IPS-18a (cell line): ENCODE results near the gene DCAF6.
"Not testable (repeated sequence)": the region's sequence is repeated elsewhere in the genome, so short reads cannot be mapped to it uniquely, and the experiment has no call there.

Experiments
- H3K27ac ChIP-seq: one replicate; pipeline ENCODE4 v1.5.1; 2013; ENCODE audit warnings: low read length
- H3K27me3 ChIP-seq: one replicate; pipeline ENCODE4 v1.6.1; 2013; ENCODE audit warnings: mild to moderate bottlenecking, low read length; ENCODE audit not compliant: control insufficient read depth, insufficient read depth
- H3K36me3 ChIP-seq: one replicate; pipeline ENCODE4 v1.6.1; 2013; ENCODE audit warnings: low read depth, low read length; ENCODE audit not compliant: control insufficient read depth
- H3K4me1 ChIP-seq: one replicate; pipeline ENCODE4 v1.6.1; 2013; ENCODE audit warnings: low read depth, low read length; ENCODE audit not compliant: control insufficient read depth
- H3K4me3 ChIP-seq: one replicate; pipeline ENCODE4 v1.5.1; 2013; ENCODE audit warnings: low read length
- H3K9ac ChIP-seq: one replicate; pipeline ENCODE4 v1.6.1; 2013; ENCODE audit warnings: mild to moderate bottlenecking, low read length, moderate library complexity
- H3K9me3 ChIP-seq: one replicate; pipeline ENCODE4 v1.6.1; 2013; ENCODE audit warnings: low read depth, low read length; ENCODE audit not compliant: control insufficient read depth

The DCAF6 gene

DNA sequence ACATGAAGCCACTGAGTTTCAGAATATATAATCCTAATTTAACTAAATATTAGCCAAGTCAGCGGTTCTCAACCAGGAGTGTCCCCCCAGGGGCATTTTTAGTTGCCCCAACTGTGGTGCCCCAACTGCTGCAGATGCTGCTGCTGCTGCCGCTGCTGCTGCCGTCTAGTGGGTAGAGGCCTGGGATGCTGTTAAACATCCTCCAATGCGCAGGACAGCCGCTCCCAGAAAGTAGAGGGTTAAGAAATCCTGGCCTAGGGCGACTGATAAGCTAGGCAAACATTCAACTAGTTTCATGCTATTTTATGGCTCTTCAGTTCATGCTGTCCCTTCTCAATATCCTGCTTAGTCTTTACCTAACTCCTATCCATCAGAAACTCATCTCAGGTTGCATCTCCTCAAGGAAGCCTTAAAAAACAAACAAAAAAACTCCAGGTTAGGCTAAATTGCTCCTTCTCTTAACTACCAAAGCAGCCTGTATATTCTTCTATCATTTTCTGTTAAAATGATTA is 9.9 kb upstream of the DCAF6 start:
- H3K27me3 ChIP-seq, result no peaks in the 10 kb centered on the region
- H3K36me3 ChIP-seq, result no peaks in the 10 kb centered on the region
- no peak overlapping the region for H3K9ac ChIP-seq
- no peaks in the 10 kb centered on the region for H3K9me3 ChIP-seq
- H3K4me1 ChIP-seq, result no peaks in the 10 kb centered on the region
- no peak overlapping the region for H3K27ac ChIP-seq
- no peak overlapping the region for H3K4me3 ChIP-seq

DNA sequence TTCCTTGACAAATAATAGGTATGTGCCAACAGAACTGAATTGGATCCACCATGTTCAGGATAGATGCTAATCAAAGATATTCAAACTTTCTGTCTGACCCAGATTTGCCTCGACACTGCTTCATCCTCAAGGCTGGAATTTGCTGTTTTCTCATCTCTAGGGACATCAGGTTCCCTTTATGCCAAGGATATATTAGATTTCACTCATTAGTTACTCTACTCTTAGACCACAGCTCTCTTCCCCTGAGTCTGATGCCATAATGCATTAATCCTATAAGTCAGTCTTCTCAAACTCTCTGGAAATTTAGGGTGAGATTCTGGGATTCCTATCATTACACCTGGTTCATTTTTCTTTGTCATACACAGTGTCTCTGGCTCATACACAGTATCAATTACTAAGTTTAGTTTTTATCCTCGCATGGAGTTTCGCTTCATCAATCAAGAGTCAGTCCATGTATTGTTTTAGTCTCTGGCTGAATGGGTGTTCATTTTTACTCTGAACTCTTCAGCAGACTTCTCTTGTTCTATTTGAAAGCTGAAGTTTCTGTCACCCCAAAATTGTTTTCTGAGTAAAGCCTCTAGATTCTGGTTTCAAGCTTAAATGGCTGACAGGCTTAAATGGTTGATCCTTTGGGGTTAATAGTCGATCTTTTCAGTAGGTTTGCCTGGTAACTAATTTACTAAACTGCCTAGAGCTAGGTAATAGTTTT is 9.3 kb upstream of the DCAF6 start:
- no peaks in the 10 kb centered on the region for H3K4me1 ChIP-seq
- H3K9me3 ChIP-seq, result no peaks in the 10 kb centered on the region
- H3K27me3 ChIP-seq, result no peaks in the 10 kb centered on the region
- H3K36me3 ChIP-seq, result no peaks in the 10 kb centered on the region
- no peak overlapping the region for H3K27ac ChIP-seq
- H3K4me3 ChIP-seq, result no peak overlapping the region
- H3K9ac ChIP-seq, result no peak overlapping the region

DNA sequence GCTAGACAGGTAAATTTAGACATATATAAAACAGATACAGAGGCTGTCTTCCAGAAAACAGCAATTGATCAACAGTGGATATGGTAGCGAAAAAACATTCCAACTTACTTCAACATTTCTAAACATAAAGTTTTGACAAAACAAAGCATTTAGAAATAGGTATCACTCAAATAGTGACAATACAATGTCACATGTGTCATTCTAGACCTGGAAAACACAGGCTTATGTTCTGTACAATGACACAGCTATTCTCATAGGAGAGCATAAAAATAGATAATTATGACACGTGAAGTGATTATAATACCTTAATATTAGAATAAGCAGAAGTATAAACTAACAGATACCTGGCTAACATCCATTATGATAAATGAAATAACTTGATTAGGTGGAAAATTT is 8.0 kb upstream of the DCAF6 start:
- H3K27ac ChIP-seq, result no peak overlapping the region
- H3K9me3 ChIP-seq, result no peaks in the 10 kb centered on the region
- no peaks in the 10 kb centered on the region for H3K27me3 ChIP-seq
- H3K36me3 ChIP-seq, result no peaks in the 10 kb centered on the region
- no peak overlapping the region for H3K9ac ChIP-seq
- no peak overlapping the region for H3K4me3 ChIP-seq
- no peaks in the 10 kb centered on the region for H3K4me1 ChIP-seq

DNA sequence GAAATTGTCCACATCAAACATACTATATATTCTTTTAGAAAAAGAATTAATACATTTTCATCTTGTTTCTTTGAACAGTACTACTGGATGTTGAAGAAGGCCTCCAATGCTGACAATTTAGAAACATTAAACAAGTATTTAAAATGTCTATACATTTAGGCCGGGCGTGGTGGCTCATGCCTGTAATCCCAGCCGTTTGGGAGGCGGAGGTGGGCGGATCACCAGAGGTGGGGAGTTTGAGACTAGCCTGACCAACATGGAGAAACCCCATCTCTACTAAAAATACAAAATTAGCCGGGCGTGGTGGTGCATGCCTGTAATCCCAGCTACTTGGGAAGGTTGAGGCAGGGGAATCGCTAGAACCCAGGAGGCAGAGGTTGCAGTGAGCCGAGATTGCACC is 7.6 kb upstream of the DCAF6 start:
- H3K36me3 ChIP-seq, H3K27me3 ChIP-seq, H3K4me3 ChIP-seq, H3K9ac ChIP-seq, H3K27ac ChIP-seq, H3K9me3 ChIP-seq, H3K4me1 ChIP-seq: not testable (repeated sequence)

DNA sequence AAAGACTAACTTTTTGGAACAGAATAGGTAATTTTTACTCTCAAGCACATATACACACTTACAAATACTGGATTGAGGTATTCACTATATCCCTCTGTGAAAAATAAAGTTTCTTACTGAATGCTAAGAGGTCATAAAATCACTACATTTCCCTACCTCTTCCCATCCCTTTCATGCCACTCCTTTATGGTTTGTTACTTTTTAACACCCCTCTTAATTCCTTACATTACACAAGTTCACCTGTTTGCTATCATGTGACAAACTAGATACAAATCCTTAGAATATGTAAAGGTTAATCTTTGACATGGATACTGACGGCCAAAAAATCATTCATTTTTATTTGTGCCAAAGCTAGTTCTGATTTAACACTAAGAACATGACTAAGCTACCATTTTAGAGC is 6.8 kb upstream of the DCAF6 start:
- no peaks in the 10 kb centered on the region for H3K36me3 ChIP-seq
- no peak overlapping the region for H3K9ac ChIP-seq
- H3K27ac ChIP-seq, result no peak overlapping the region
- H3K27me3 ChIP-seq, result no peaks in the 10 kb centered on the region
- no peaks in the 10 kb centered on the region for H3K9me3 ChIP-seq
- H3K4me1 ChIP-seq, result no peaks in the 10 kb centered on the region
- no peak overlapping the region for H3K4me3 ChIP-seq

DNA sequence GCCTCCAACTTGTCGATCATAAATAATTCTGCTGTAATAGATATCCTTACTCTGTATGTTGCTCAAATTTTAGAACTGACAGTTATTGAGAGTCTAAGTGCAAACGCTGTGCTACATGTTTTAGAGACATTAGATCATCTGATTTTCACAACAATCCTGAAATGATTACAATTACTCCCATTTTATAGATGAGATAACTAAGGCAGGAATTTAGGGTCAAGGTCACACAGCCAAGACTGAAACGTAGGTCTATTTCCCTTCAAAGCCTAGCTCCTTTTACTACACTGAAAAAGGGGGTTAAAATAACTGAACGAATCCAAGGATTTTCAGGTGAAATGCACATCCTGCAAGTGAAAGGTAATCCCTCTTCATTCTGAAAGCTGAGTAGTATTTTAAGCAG is 2.7 kb upstream of the DCAF6 start:
- no peak overlapping the region for H3K4me3 ChIP-seq
- no peak overlapping the region for H3K9ac ChIP-seq
- no peak overlapping the region for H3K27ac ChIP-seq
- no peaks in the 10 kb centered on the region for H3K36me3 ChIP-seq
- no peaks in the 10 kb centered on the region for H3K27me3 ChIP-seq
- H3K4me1 ChIP-seq, result peaks cover 9% of the 10 kb centered on the region
- no peaks in the 10 kb centered on the region for H3K9me3 ChIP-seq

DNA sequence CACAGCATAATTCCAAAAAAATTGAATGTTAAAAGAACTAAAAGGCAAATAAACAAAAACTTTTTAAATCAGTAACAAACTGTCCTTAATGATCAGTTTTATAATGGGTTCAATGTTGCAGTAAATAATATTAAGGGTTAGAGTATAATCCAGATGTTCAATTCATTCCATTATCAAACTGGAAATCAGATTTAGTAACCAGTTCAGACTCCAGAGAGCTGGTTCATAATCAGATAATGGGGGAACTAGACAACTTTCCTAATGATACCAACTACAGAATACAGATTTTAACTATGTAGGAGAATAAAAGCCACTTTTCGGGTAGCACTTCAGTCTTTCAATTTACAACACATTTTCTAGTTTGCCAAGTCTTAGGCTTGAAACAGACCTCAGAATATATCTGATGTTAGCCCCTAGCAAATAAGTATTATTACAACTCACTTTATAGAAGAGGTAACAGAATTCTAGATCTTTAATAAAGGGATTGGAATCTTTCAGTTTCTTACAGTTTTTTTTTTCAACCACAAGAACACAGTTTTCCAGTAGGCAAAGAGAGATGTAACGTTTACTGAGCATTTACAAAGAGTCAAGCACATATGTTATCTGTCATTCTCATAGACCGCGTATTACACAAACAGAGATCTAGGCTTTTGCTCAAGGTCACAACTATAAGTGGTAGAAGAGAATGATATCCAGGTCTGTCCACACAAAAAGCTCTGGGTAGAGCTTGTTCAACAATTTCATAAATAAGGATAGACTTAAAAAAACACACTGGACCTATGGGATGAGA is 1.9 kb upstream of the DCAF6 start:
- Histone ChIP-seq H3K9ac (peak overlapping the region; percentile 93), H3K4me3 (peak overlapping the region; percentile 76), H3K36me3 (no peaks in the 10 kb centered on the region), H3K4me1 (peaks cover 9% of the 10 kb centered on the region), H3K27me3 (no peaks in the 10 kb centered on the region), H3K27ac (no peak overlapping the region), H3K9me3 (no peaks in the 10 kb centered on the region)

DNA sequence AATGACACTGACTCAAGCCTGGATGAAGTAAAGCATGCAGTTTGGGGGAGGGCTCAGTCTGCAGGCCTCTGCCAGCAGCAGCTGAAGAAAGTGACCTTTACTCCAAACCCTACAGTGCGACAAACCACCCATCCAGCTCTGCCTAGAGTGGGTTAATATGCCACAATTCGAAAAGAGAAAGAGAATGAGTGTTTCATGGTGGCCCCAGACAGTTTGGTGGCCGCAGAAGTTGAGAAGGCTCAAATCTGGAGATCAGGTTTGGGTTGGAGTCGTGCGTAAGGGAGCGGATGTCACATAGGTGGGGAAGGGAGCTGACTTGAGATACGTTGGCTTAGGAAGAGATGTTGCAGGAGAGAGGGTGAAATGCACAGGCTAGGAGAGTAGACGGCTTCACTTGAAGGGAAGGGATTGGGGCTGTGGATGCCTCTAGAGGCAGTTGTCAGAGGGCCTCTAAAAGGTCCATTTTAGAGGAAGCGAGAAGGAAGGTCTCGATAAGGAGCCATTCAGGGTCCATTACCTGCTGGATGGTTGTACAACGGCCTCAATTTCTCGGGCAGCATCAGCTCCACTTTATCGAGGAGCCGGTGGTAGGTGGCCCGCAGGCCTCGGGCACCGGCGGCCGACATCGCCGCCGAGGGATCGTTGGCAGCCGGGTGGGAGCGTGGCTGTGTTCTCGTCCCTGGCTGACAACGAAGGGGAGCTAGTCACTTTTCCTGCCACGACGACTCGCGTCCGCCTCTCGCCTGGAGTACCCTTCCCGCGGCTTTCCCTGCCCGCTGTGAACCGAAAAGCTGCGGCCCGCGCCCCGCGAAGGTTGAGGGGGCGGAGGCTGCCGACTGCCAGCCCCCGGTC is 1.0 kb upstream of the DCAF6 start:
- H3K36me3 ChIP-seq, result no peaks in the 10 kb centered on the region
- H3K4me1 ChIP-seq, result peaks cover 9% of the 10 kb centered on the region
- H3K27ac ChIP-seq, result no peak overlapping the region
- H3K27me3 ChIP-seq, result no peaks in the 10 kb centered on the region
- no peaks in the 10 kb centered on the region for H3K9me3 ChIP-seq
- peak overlapping the region; percentile 76 for H3K4me3 ChIP-seq
- H3K9ac ChIP-seq, result peak overlapping the region; percentile 93

DNA sequence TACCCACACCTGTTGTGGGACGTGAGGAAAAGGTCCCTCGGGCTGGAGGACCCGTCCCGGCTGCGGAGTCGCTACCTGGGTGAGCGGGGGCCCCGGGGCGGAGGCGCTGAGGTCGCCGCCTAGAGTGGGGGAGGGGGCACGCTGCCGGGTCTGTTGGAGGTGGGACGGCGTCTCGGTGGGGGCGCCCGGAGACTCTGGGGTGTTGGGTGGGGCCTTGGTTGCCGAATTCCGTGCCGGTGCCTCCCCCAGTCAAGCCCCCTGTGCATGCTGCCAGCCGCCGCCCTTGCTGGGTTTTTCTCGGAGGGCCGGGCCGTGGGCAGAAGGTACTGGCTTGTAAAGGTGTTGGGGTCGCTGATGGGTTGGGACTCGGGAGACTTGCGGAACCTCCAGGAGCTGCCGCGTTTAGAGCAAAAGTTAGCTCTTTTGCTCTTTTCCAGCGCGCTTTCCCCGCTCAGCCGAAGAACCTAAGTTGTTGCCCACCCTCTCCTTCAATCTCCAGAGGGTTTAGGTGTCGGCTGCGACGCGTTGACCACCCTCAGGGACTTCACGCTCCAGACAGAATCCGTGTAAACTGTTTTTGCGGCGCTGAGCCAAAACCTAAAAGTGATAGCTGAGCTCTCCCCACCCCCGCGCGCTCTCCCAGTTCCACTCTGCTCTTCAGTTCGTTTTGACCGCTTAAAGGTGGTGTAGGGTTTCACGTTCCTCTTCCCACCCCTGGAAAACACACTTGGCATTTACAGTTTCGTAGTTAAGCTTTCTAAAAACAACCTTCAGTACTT is 636 bp downstream of the DCAF6 start, which contains the start of gene MPC2:
TSS of gene MPC2 (minus strand) at position 143 of the 779 bp plus-strand sequence. CDS start 1,231 bp downstream, outside the sequence.
- peaks cover 9% of the 10 kb centered on the region for H3K4me1 ChIP-seq
- peak within 1 kb of the TSS; percentile 76 for H3K4me3 ChIP-seq
- no peaks in the 10 kb centered on the region for H3K36me3 ChIP-seq
- no peaks in the 10 kb centered on the region for H3K9me3 ChIP-seq
- no peaks in the 10 kb centered on the region for H3K27me3 ChIP-seq
- H3K9ac ChIP-seq, result peak within 1 kb of the TSS; percentile 93
- H3K27ac ChIP-seq, result peak within 1 kb of the TSS; percentile 92

DNA sequence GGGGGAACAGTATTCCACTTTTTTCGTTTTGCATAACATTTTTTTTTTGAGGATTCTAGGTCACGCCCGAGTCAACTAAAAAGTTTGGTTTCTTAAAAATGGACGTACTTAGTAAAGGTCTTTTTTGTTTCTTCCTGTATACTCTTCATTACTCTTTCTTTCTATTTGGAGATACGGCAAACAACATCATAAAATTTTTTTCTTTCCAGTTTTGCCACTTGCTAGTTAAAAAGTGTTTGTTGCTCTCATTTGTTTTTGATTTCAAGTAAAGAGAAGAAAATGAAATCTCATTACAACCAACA is 1.2 kb downstream of the DCAF6 start:
- peak overlapping the region; percentile 76 for H3K4me3 ChIP-seq
- H3K4me1 ChIP-seq, result peaks cover 9% of the 10 kb centered on the region
- no peaks in the 10 kb centered on the region for H3K27me3 ChIP-seq
- peak overlapping the region; percentile 86 for H3K27ac ChIP-seq
- H3K36me3 ChIP-seq, result no peaks in the 10 kb centered on the region
- no peaks in the 10 kb centered on the region for H3K9me3 ChIP-seq
- peak overlapping the region; percentile 93 for H3K9ac ChIP-seq
